Activated naive CD4-positive, alpha-beta T cell treated with anti-CD3 and anti-CD28 coated beads, Interleukin-2, amount 50 U/mL, for 72 hours (primary cell): ENCODE data around the gene TMEM54. TPM values are rescaled to one million over a fixed set of nuclear protein-coding genes. Genes with fewer than 3 reads are reported as not detected.

Experiments
- ATAC-seq, 2 donors: fragments of 150-1000 bp; cut with Tn5 transposase; 2 replicates each; pipeline ENCODE4 v1.10.0; 2021; ENCODE audit warnings: mild to moderate bottlenecking in 2 of 2, moderate library complexity in 2 of 2
- DNase-seq, 2 donors: peaks; one replicate each; pipeline ENCODE4 v3.0.0; 2021 to 2022; ENCODE audit warnings: low spot score in 2 of 2
- H3K27ac Mint-ChIP-seq, 2 donors: one replicate each; pipeline ENCODE4 v1.8.0; 2022; ENCODE audit warnings: mild to moderate bottlenecking in 2 of 2, mixed read lengths in 2 of 2
- H3K36me3 Mint-ChIP-seq, 2 donors: one replicate each; pipeline ENCODE4 v1.8.0; 2022; ENCODE audit warnings: mixed read lengths in 2 of 2
- H3K9me3 Mint-ChIP-seq, 2 donors: one replicate each; pipeline ENCODE4 v1.8.0; 2022; ENCODE audit warnings: mixed read lengths in 2 of 2
- total RNA-seq, 2 donors: library from RNA; stranded (reverse); gene quantifications; one replicate each; pipeline ENCODE4 v1.2.3, GENCODE V29; 2022

The TMEM54 gene
- total RNA-seq, 2 donors from 2014 or later = 1.6 TPM; not detected in 1

DNA sequence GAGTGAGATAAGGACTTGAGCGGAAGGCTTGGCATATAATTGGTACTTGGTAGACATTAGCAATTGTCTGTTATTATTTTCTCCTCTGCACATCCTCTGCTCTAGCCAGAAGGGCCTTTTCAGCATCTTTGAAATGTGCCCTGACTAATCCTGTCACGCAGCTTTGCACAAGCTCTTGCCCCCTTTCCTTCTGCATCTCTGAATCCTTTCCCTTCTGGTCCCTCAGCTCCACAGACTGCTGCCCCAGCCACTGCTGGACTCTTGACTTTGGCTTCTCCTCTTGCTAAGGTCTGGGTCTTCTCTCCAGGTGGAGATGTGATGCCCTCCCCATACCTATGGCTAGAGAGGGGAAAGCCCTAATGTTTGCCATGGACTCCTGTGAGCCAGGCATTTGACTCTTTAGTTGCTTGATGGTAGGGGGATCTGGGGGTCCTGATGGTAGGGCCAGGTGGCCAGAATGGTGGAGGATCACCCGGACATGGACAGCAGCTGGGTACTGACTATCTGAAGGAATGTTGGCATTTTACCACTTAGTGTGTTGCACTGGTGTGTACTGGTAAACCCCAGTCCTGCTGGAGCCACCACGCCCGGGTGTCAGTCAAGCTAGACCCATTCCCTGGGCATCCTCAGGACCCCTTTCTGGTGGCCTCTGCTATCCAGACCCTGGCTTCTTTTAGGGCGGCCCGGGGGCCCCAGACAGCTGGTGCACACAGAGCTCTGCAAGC, 10.5 kb downstream of the TMEM54 start:
- ATAC-seq = no peak
- H3K36me3 Mint-ChIP-seq = peaks cover 0 to 5% of the 10 kb centered on the region in 2 donors
- no peak overlapping the region for H3K27ac Mint-ChIP-seq
- no peak for DNase-seq
- no peaks in the 10 kb centered on the region for H3K9me3 Mint-ChIP-seq

- H3K9me3 Mint-ChIP-seq = no peaks in the 10 kb centered on the region
- no peak overlapping the region for H3K27ac Mint-ChIP-seq
- ATAC-seq = no peak
- H3K36me3 Mint-ChIP-seq = peaks cover 0 to 5% of the 10 kb centered on the region in 2 donors
- DNase-seq = no peak
These were observed 11.4 kb downstream of the TMEM54 start for GRCh38 chr1:32889731-32890278.

DNA sequence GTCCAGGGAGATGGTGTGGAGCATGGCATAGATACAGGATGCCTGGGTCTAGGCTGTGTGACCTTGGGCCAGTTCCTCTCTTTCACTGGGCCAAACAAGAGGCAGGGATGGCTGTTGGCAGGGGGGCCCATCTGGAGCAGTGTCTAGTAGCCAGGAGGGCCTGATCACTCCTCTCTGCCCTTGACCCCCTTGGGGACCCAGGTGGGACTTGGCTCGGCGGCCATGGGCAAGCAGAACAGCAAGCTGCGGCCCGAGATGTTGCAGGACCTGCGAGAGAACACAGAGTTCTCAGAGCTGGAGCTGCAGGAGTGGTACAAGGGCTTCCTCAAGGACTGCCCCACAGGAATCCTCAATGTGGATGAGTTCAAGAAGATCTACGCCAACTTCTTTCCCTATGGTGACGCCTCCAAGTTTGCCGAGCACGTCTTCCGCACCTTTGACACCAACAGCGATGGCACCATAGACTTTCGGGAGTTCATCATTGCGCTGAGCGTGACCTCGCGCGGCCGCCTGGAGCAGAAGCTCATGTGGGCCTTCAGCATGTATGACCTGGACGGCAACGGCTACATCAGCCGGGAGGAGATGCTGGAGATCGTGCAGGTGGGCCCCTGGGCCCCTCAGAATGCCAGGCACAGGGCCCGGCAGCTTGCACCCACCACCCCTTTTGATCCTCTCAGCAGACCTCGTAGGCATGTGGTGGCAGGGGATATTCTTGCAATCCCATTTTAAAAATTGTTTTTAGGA, 12.3 kb downstream of the TMEM54 start:
- DNase-seq = no peak
- Mint-ChIP-seq H3K36me3 (peaks cover 0 to 5% of the 10 kb centered on the region in 2 donors), H3K27ac (no peak overlapping the region), H3K9me3 (no peaks in the 10 kb centered on the region)
- no peak for ATAC-seq

- ATAC-seq (no peak), DNase-seq (no peak)
- Mint-ChIP-seq H3K9me3 (no peaks in the 10 kb centered on the region), H3K36me3 (peaks cover 0 to 5% of the 10 kb centered on the region in 2 donors), H3K27ac (no peak overlapping the region)
These were observed 13.1 kb downstream of the TMEM54 start for GRCh38 chr1:32888134-32888533.

GRCh38 chr1:32887623-32888022, 13.6 kb downstream of the TMEM54 start:
- ATAC-seq = no peak
- peaks cover 0 to 5% of the 10 kb centered on the region in 2 donors for H3K36me3 Mint-ChIP-seq
- H3K27ac Mint-ChIP-seq = no peak overlapping the region

GRCh38 chr1:32886828-32887414, 14.3 kb downstream of the TMEM54 start:
- ATAC-seq = no peak

More at GRCh38 chr1:32887623-32888022, 13.6 kb downstream of the TMEM54 start:
- H3K9me3 Mint-ChIP-seq = no peaks in the 10 kb centered on the region
- DNase-seq = no peak

DNA sequence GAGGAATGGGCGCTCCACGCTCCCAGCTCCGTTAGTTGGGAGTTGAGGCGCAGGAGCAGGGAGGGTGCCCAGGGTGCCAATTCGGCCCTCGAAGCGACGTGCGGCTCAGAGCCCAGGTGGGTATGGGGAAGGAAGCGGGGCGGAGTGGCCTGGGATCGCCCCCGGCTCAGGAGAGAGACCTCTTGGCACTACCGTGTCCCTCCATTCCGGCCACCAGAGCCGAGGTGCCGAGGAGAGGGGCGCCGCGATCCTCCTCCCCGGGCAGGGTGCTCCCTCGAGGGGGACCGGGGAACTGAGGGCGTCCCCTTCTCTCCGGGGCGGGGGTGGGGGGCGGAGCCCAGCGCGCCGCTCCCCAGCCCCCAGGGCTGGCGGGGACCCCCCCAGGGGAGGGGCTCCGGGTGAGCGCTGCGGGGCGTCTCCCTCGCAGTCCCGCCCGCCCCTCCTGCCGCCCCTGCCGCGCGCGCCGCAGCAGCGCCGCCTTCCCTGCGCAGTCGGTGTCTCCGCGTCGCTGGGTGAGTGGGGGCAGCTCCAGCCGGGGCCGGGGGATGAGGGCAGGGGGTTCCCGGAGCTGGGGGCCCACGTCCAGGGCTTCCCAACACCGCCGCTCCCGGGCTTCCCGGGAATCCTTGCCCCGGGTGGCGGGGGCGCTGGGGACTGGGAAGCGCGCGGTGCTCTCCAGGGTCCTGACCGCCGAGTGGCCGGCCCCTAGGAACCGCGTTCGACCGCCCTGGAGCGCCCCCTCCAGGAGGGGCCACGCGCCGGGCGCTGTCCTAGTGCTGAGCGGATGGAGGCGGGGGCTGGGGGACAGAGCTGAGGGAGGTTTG, 15.0 kb downstream of the TMEM54 start, which contains the start of gene HPCA:
Gene HPCA, plus strand, starts transcription at position 488 of the 824 bp plus-strand sequence. CDS start 2,408 bp downstream, outside the sequence.
- ATAC-seq = peak; percentile 26 to 88
- Mint-ChIP-seq H3K27ac (no peak within 1 kb of the TSS), H3K36me3 (no peaks in the 10 kb centered on the region), H3K9me3 (no peaks in the 10 kb centered on the region)
- peak in 1 of 2 donors; percentile 80 for DNase-seq

More at GRCh38 chr1:32886828-32887414, 14.3 kb downstream of the TMEM54 start:
- DNase-seq = no peak
- no peaks in the 10 kb centered on the region for H3K9me3 Mint-ChIP-seq
- H3K27ac Mint-ChIP-seq = no peak overlapping the region
- peaks cover 0 to under 1% of the 10 kb centered on the region in 2 donors for H3K36me3 Mint-ChIP-seq

- no peak overlapping the region for H3K27ac Mint-ChIP-seq
- no peak for DNase-seq
- H3K36me3 Mint-ChIP-seq = no peaks in the 10 kb centered on the region
- no peak for ATAC-seq
- H3K9me3 Mint-ChIP-seq = no peaks in the 10 kb centered on the region
These were observed 15.5 kb downstream of the TMEM54 start for GRCh38 chr1:32885676-32886003.

- ATAC-seq (no peak), DNase-seq (no peak)
- Mint-ChIP-seq H3K36me3 (no peaks in the 10 kb centered on the region), H3K9me3 (no peaks in the 10 kb centered on the region), H3K27ac (no peak overlapping the region)
These were observed 16.5 kb downstream of the TMEM54 start for GRCh38 chr1:32884726-32885125.

GRCh38 chr1:32884032-32884372, 17.2 kb downstream of the TMEM54 start:
- ATAC-seq = no peak

GRCh38 chr1:32883338-32884031, 17.7 kb downstream of the TMEM54 start:
- Mint-ChIP-seq H3K27ac (no peak overlapping the region), H3K9me3 (no peaks in the 10 kb centered on the region), H3K36me3 (no peaks in the 10 kb centered on the region)
- DNase-seq (no peak), ATAC-seq (no peak)

More at GRCh38 chr1:32884032-32884372, 17.2 kb downstream of the TMEM54 start:
- Mint-ChIP-seq H3K36me3 (no peaks in the 10 kb centered on the region), H3K27ac (no peak overlapping the region), H3K9me3 (no peaks in the 10 kb centered on the region)
- DNase-seq = no peak

- H3K36me3 Mint-ChIP-seq = no peaks in the 10 kb centered on the region
- DNase-seq = no peak
- H3K27ac Mint-ChIP-seq = no peak overlapping the region
- ATAC-seq = no peak
- H3K9me3 Mint-ChIP-seq = no peaks in the 10 kb centered on the region
These were observed 19.0 kb downstream of the TMEM54 start for GRCh38 chr1:32881871-32882850.

DNA sequence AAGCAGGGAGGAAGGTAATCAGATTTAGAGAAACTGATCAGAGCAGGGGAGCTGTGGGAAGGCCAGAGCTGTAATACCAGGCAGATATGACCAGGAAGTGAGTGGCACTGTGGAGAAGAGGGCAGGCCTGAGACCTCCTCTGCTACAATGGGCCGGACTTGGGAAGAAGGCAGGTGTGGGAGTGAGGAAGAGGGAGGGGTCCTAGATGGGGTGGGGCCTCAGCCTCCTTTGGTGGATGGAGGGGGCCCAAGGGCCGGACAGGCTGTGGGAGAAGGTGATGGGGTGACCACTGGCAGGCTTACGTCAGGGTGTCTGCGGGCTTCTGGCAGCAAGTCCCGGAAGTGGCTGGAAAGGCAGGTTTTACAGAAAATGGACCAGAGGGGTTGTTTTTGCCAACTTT, 19.9 kb downstream of the TMEM54 start:
- Mint-ChIP-seq H3K27ac (no peak overlapping the region), H3K9me3 (no peaks in the 10 kb centered on the region), H3K36me3 (no peaks in the 10 kb centered on the region)
- ATAC-seq (no peak), DNase-seq (no peak)

GRCh38 chr1:32878637-32879041, 22.6 kb downstream of the TMEM54 start:
- no peak for ATAC-seq
- Mint-ChIP-seq H3K9me3 (no peaks in the 10 kb centered on the region), H3K36me3 (no peaks in the 10 kb centered on the region), H3K27ac (no peak overlapping the region)
- DNase-seq = peak in 1 of 2 donors; percentile 52

- no peak for ATAC-seq
- peak in 1 of 2 donors; percentile 26 for DNase-seq
- Mint-ChIP-seq H3K9me3 (no peaks in the 10 kb centered on the region), H3K27ac (no peak overlapping the region), H3K36me3 (no peaks in the 10 kb centered on the region)
These were observed 23.0 kb downstream of the TMEM54 start for GRCh38 chr1:32878183-32878582.
